SK-N-MC (cell line): ENCODE data around the gene FMNL3.

ENCODE experiments used
- DNase-seq: peaks from one replicate; pipeline ENCODE4 v3.0.0-alpha.2; 2011; ENCODE audit warnings: low read depth, low spot score
- H3K27ac ChIP-seq: fragments of 200-600 bp; sonication (generic); 2 replicates; pipeline ENCODE4 v1.5.1; 2016; ENCODE audit warnings: mixed run types
- H3K36me3 ChIP-seq: fragments of 200-600 bp; sonication (generic); 2 replicates; pipeline ENCODE4 v1.6.1; 2017; ENCODE audit warnings: antibody characterized with exemption, low read length, mixed read lengths; ENCODE audit not compliant: insufficient read depth
- H3K4me3 ChIP-seq: fragments of 200-600 bp; sonication (generic); 2 replicates; pipeline ENCODE4 v1.5.1; 2016
- H3K9ac ChIP-seq: fragments of 200-600 bp; sonication (generic); 2 replicates; pipeline ENCODE4 v1.8.0; 2017; ENCODE audit warnings: mixed run types, mixed read lengths; ENCODE audit not compliant: insufficient read length
- H3K9me3 ChIP-seq: fragments of 200-600 bp; sonication (generic); 2 replicates; pipeline ENCODE4 v1.6.1; 2017; ENCODE audit warnings: low read depth, mild to moderate bottlenecking, antibody characterized with exemption, low read length, moderate library complexity, mixed read lengths
- EZH2 ChIP-seq: fragments of 200-600 bp; sonication (generic); IDR thresholded peaks from one replicate; pipeline ENCODE4 v1.6.1; 2017; ENCODE audit warnings: antibody characterized with exemption
- FOXP2 ChIP-seq: optimal IDR thresholded peaks from 2 replicates; pipeline ENCODE3; 2011; ENCODE audit warnings: mild to moderate bottlenecking, moderate library complexity; ENCODE audit not compliant: insufficient read depth; ENCODE audit errors: extremely low read length, control extremely low read depth
- POLR2AphosphoS5 ChIP-seq: IDR thresholded peaks from 2 replicates; pipeline ENCODE4 v1.6.1; 2012; ENCODE audit warnings: mild to moderate bottlenecking, low read depth, low read length, borderline replicate concordance

Gene FMNL3

DNA sequence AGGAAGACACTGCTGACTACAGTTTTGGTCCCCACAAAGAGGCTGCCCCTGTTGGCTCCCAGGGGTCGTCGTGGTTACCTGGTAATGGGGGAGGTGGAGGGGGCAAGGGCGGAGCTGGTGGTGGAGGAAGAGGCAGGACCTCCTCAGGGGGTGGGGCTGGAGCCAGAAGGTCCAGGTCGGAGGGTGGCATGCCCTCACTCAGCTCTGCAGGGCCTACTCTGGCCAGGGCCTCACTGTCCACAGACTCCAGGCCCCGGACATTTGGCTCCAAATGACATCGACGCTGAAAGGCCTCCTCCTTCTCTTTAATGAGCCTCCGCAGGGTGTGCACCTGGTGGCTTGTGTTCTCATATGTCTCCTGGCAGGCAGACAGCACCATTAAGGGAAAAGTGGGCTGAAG is 55.4 kb downstream of the FMNL3 start:
- Histone ChIP-seq H3K9me3 (no peaks in the 10 kb centered on the region), H3K4me3 (no peak overlapping the region), H3K36me3 (peaks cover 18% of the 10 kb centered on the region; the same call in 1 of the 2 replicates), H3K9ac (no peak overlapping the region), H3K27ac (no peak overlapping the region)
- TF ChIP-seq FOXP2 (no peak), EZH2 (no peak), POLR2AphosphoS5 (no peak)
- no peak for DNase-seq

- DNase-seq, result no peak
- peaks cover 37% of the 10 kb centered on the region for H3K36me3 ChIP-seq
- H3K9me3 ChIP-seq, result no peaks in the 10 kb centered on the region
- H3K4me3 ChIP-seq, result no peak overlapping the region
- no peak overlapping the region for H3K27ac ChIP-seq
- TF ChIP-seq FOXP2 (no peak), POLR2AphosphoS5 (no peak), EZH2 (no peak)
- H3K9ac ChIP-seq, result no peak overlapping the region
Observed at GRCh38 chr12:49649892-49650291, 57.3 kb downstream of the FMNL3 start.

DNA sequence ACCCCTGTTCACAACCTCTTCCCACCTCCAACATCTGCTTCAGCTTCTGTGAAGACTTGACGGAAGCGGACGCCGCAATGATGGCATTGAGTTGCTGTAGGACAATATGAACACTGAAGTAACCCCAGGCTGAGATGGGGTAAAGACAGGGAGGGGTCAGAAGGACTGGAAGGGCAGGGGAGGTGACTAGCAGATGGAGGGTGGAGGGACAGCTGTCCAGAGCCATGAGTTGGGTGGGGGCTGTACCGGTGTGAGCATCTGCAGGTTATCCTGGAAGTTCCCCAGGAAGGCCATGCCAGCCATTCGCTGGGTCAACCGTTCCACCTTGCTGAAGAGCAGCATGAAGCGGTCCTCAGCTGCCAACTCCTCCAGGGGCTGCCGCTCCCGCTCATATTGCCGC is 57.8 kb downstream of the FMNL3 start:
- H3K4me3 ChIP-seq, result no peak overlapping the region
- H3K9me3 ChIP-seq, result no peaks in the 10 kb centered on the region
- H3K27ac ChIP-seq, result no peak overlapping the region
- TF ChIP-seq FOXP2, result no peak
- no peak for TF ChIP-seq POLR2AphosphoS5
- no peak for TF ChIP-seq EZH2
- H3K9ac ChIP-seq, result no peak overlapping the region
- no peak for DNase-seq
- peaks cover 32% of the 10 kb centered on the region for H3K36me3 ChIP-seq

DNA sequence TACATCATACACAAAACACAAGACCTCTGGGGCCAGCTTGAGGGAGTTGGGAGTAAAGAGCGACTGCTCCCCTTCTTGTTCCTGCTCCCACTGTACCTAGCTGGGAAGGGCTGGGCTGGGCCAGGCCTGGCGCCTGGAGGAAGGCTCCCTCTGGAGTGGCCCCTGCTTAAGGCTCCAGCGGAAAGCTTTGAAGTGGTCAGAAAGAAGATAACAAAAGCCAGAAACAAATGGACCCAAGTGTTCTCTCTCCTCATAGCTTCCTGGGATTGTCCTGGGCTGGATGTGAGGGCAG is 58.5 kb downstream of the FMNL3 start:
- no peak for DNase-seq
- Histone ChIP-seq H3K4me3 (no peak overlapping the region), H3K27ac (no peak overlapping the region), H3K9ac (no peak overlapping the region), H3K9me3 (no peaks in the 10 kb centered on the region), H3K36me3 (peaks cover 37% of the 10 kb centered on the region)
- no peak for TF ChIP-seq EZH2
- no peak for TF ChIP-seq FOXP2
- no peak for TF ChIP-seq POLR2AphosphoS5

GRCh38 chr12:49647827-49648711 is 59.1 kb downstream of the FMNL3 start:
- TF ChIP-seq FOXP2 (no peak), POLR2AphosphoS5 (no peak), EZH2 (no peak)
- no peaks in the 10 kb centered on the region for H3K9me3 ChIP-seq
- H3K9ac ChIP-seq, result no peak overlapping the region
- H3K27ac ChIP-seq, result peak overlapping the region; percentile 79; the same call in 1 of the 2 replicates
- peaks cover 43% of the 10 kb centered on the region for H3K36me3 ChIP-seq
- no peak overlapping the region for H3K4me3 ChIP-seq
- no peak for DNase-seq

GRCh38 chr12:49646871-49647654 is 60.1 kb downstream of the FMNL3 start:
- Histone ChIP-seq H3K27ac (peak overlapping the region; percentile 79; the same call in 1 of the 2 replicates), H3K9ac (no peak overlapping the region), H3K4me3 (no peak overlapping the region), H3K9me3 (no peaks in the 10 kb centered on the region), H3K36me3 (peaks cover 50% of the 10 kb centered on the region)
- TF ChIP-seq POLR2AphosphoS5 (no peak), FOXP2 (no peak), EZH2 (no peak)
- no peak for DNase-seq

DNA sequence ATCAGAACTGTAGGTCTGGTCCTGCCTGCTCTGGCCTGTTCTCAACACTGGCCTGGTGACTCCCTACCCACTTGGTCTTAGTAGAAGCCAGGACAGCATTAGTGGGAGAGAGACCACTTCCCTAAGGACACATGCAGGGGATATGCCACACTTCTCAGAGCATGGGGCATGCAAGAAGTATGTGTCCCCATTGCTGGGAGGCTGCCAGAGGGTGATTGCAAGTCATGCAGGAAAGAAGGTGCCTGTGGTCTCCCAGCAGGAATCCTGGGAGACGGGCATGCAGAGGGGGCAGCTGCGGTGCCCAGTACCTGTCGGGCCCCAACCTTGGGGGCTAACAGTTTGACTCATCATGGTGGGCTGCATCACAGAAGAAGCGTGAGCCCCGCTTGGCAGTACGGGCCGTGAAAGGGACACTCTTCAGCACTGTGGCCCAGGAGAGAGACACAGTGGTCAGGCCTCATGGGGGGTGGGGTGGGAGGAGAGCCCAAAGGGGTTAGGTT is 60.8 kb downstream of the FMNL3 start:
- no peak for TF ChIP-seq FOXP2
- TF ChIP-seq POLR2AphosphoS5, result no peak
- TF ChIP-seq EZH2, result no peak
- no peak for DNase-seq
- Histone ChIP-seq H3K36me3 (peaks cover 50% of the 10 kb centered on the region), H3K4me3 (no peak overlapping the region), H3K27ac (no peak overlapping the region), H3K9me3 (no peaks in the 10 kb centered on the region), H3K9ac (no peak overlapping the region)
